ACC112 (cell line): ENCODE measurements around the gene SRGAP3.

Experiments used
- H2AFZ ChIP-seq: fragments of 200-600 bp; sonication (generic); one replicate; pipeline ENCODE4 v1.6.0; 2017; ENCODE audit warnings: antibody characterized with exemption, low read length; ENCODE audit not compliant: unreplicated experiment
- H3K27ac ChIP-seq: fragments of 200-600 bp; sonication (generic); 2 replicates; pipeline ENCODE4 v1.5.1; 2014; ENCODE audit warnings: low read depth, mild to moderate bottlenecking, antibody characterized with exemption, low read length, moderate library complexity
- H3K27me3 ChIP-seq: fragments of 200-600 bp; sonication (generic); 2 replicates; pipeline ENCODE4 v1.6.1; 2014; ENCODE audit warnings: mild to moderate bottlenecking, antibody characterized with exemption, low read length, moderate library complexity, mixed read lengths; ENCODE audit not compliant: insufficient read depth
- H3K36me3 ChIP-seq: fragments of 200-600 bp; sonication (generic); 2 replicates; pipeline ENCODE4 v1.6.1; 2016; ENCODE audit warnings: mild to moderate bottlenecking, antibody characterized with exemption, low read length, moderate library complexity, mixed read lengths; ENCODE audit not compliant: insufficient read depth
- H3K4me1 ChIP-seq: fragments of 200-600 bp; sonication (generic); one replicate; pipeline ENCODE4 v1.6.1; 2016; ENCODE audit warnings: low read length, mixed read lengths; ENCODE audit not compliant: insufficient read depth, unreplicated experiment, control insufficient read depth
- H3K4me3 ChIP-seq: fragments of 200-600 bp; sonication (generic); 2 replicates; pipeline ENCODE4 v1.5.1; 2014; ENCODE audit warnings: mild to moderate bottlenecking, low read depth, low read length
- H3K79me2 ChIP-seq: fragments of 200-600 bp; sonication (generic); one replicate; pipeline ENCODE4 v1.6.0; 2016; ENCODE audit warnings: low read length; ENCODE audit not compliant: control insufficient read depth, unreplicated experiment, insufficient read depth

SRGAP3 gene

DNA sequence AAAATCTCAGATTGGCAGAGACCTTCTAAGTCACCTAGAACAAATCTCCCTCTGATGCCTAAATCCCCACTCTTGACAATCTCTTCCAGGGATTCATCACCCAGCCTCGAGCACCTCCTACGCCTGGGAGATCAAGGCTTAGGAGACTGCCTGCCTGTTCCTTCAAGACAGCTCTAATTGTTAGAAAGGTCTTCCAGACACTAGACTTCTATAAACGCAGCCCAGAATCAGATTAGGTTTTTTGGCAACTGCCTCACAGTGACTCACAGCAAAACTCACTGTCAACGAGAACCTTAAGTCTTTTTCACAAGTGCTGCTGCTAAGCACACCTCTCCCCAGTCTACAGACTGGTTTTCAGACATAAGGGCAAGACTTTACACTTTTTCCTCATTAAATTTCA lies 23.1 kb downstream of the SRGAP3 start:
- no peak overlapping the region for H3K4me3 ChIP-seq
- H3K27me3 ChIP-seq = peaks cover 6% of the 10 kb centered on the region; the same call in 1 of the 2 replicates
- H3K27ac ChIP-seq = no peak overlapping the region
- no peaks in the 10 kb centered on the region for H3K79me2 ChIP-seq
- no peak overlapping the region for H2AFZ ChIP-seq
- H3K36me3 ChIP-seq = no peaks in the 10 kb centered on the region
- peaks cover 4% of the 10 kb centered on the region for H3K4me1 ChIP-seq

DNA sequence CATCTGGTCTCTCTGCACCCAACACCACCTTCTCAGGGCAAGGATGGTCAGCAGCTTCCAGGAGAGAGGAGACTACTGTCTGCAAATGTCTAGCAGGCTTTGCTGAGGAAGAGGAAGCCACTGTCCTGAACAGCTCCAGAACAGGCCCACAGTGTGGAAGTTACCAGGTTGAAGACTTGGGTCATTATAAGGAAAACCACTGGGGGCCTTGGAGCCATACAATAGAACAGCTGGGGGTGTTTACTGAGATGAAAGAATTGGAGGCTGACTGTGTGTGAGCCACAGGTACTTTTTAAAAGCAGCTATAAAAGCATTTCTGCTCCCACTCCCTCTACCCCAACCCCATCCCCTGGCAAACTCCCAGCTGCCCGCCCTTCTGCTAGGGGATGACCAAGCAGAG lies 24.2 kb downstream of the SRGAP3 start:
- Histone ChIP-seq H3K4me1 (peaks cover 4% of the 10 kb centered on the region), H3K27me3 (peaks cover 6% of the 10 kb centered on the region; the same call in 1 of the 2 replicates), H2AFZ (no peak overlapping the region), H3K4me3 (no peak overlapping the region), H3K36me3 (no peaks in the 10 kb centered on the region), H3K79me2 (no peaks in the 10 kb centered on the region), H3K27ac (no peak overlapping the region)

DNA sequence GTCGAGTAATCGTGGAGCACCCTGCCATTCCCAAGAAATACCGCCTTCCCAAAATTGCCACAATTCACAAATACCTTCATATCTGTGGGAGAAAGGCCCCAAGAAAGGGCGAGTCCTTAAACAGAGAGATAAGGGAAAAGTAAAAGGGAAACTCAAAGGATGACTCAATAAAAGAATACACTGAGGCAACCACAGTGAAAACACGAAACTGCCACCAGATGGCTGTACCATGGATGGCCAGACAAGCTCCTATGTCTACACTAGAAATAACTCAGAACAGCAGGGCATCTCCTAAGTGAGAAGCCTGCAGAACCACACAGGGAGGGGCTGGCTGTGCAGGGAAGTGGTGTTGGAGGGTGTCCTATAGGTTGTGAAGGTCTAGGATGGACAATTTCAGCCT lies 25.0 kb downstream of the SRGAP3 start:
- Histone ChIP-seq H3K4me3 (no peak overlapping the region), H3K4me1 (peaks cover 4% of the 10 kb centered on the region), H3K27ac (no peak overlapping the region), H2AFZ (no peak overlapping the region), H3K79me2 (no peaks in the 10 kb centered on the region), H3K36me3 (no peaks in the 10 kb centered on the region), H3K27me3 (peaks cover 6% of the 10 kb centered on the region; the same call in 1 of the 2 replicates)

DNA sequence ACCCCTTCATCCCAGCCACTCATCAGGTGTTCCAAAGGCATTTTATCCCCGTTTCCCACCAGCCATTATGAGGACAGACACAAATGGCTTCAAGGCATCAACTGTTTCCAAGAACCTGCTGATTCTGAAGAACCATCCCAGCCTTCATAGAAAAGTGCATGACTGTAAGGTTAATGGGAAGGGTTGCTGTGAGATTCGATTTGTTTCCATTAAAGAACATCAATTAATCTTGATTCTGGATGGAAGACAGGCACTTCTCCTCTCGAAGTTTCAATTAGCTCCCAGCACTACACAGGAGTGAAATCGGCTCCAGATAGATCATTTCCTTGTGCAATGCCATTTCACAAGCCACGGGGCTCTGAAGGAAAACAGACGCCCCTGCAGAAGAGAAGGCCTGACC lies 25.8 kb downstream of the SRGAP3 start:
- H3K4me3 ChIP-seq = no peak overlapping the region
- H3K79me2 ChIP-seq = no peaks in the 10 kb centered on the region
- H2AFZ ChIP-seq = no peak overlapping the region
- H3K27ac ChIP-seq = no peak overlapping the region
- H3K27me3 ChIP-seq = peaks cover 6% of the 10 kb centered on the region; the same call in 1 of the 2 replicates
- H3K4me1 ChIP-seq = peaks cover 4% of the 10 kb centered on the region
- H3K36me3 ChIP-seq = no peaks in the 10 kb centered on the region

DNA sequence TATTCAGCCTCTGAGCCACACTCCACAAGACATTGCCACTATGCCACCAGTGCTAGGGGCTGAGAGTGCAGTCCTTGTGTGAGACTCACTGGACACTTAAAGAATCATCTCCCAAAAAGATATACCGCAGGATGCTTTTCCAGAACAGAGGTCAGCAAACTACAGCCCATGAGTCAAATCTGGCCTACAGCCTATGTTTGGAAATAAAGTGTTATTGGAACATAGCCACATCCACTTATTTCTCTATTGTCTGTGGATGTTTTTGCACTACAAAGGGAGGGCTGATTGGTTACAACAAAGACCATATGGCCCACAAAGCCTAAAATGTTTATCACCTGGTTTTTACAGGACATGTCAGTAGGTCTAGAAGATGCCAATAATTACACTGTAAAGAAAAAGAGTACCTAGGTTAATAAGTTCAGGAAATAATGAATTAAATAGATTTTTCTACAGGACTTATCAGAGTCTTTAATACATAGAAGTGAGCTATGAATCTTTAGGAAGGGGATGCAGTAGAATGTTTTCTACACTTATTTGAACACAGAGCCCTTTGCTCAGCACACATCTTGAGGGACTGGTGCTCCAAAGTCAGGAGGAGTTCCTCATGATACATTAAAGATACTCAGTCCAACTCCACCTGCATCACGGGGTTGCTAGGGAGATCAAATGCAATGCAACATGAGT lies 26.3 kb downstream of the SRGAP3 start:
- no peaks in the 10 kb centered on the region for H3K36me3 ChIP-seq
- H3K4me3 ChIP-seq = no peak overlapping the region
- peaks cover 6% of the 10 kb centered on the region; the same call in 1 of the 2 replicates for H3K27me3 ChIP-seq
- no peak overlapping the region for H2AFZ ChIP-seq
- peaks cover 4% of the 10 kb centered on the region for H3K4me1 ChIP-seq
- H3K79me2 ChIP-seq = no peaks in the 10 kb centered on the region
- H3K27ac ChIP-seq = no peak overlapping the region

DNA sequence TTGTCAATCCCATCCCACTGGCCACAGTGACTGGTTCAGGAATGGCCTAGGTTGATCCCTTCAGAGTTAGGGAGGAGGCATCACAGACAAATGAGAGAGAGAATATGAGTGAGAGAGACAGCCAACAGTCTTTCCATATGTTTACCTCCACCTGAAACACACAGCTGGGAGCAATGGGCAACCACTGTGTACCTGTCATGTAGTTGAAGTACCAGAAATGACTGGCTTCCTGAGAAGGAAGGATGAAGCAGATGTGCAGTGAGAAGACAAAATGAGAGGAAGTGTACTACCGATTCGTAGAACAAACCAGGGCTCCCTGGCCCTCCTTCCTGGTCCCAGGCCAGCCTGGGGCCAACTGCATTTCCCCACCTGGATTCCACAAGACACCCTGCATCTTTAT lies 27.4 kb downstream of the SRGAP3 start:
- Histone ChIP-seq H3K4me1 (peaks cover 4% of the 10 kb centered on the region), H3K27me3 (peaks cover 6% of the 10 kb centered on the region; the same call in 1 of the 2 replicates), H3K79me2 (no peaks in the 10 kb centered on the region)

DNA sequence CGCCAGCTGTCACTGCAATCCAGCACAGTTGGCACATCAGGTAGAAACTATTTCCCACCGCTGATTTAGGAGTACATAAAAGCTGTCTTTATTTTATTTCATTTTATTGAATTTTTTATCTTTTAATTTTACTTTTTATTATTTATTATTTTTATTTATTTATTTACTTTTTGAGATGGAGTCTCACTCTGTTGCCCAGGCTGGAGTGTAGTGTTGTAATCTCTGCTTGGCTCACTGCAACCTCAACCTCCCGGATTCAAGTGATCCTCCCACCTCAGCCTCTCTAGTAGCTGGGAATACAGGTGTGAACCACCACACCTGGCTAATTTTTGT lies 31.0 kb downstream of the SRGAP3 start:
- Histone ChIP-seq H2AFZ (no peak overlapping the region), H3K27ac (no peak overlapping the region), H3K4me3 (no peak overlapping the region), H3K27me3 (peaks cover 6% of the 10 kb centered on the region; the same call in 1 of the 2 replicates), H3K36me3 (no peaks in the 10 kb centered on the region), H3K79me2 (no peaks in the 10 kb centered on the region), H3K4me1 (peaks cover 15% of the 10 kb centered on the region)

More for the DNA sequence above, 27.4 kb downstream of the SRGAP3 start:
- H3K4me3 ChIP-seq = no peak overlapping the region
- no peak overlapping the region for H3K27ac ChIP-seq
- H2AFZ ChIP-seq = no peak overlapping the region
- H3K36me3 ChIP-seq = no peaks in the 10 kb centered on the region

DNA sequence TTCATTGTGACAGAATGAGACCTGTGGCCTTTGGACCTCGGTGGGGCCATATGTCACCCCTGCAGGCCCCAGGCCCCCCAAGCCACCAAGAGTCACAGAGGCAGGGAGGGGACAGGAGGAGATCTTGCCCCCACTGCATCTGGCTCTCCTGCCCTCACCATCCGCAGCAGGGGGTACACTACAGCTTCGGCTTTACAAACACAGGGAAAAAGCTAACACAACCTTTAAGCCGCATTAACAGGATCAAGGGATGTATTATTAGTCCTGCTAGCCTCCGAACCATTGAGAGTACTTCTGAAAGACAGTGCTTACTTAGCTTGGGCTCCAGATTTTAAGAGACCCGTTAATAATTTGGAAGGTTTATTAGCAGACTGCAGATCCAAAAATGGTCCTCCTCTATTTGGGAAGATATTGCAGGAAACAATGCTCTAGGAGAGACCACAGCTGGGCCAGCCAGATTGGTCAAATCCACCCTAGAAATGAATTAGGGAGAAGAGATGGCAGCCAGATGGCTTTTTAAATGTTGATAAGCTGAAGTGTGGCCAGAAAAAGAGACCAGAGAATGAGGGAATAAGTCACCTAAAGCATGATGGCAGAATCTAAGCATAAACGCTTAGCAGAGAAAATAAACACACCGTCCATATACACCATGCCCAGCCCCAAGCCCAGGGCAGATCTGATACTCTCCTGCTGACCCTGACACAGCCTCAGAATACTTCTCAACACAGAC lies 31.5 kb downstream of the SRGAP3 start:
- peaks cover 15% of the 10 kb centered on the region for H3K4me1 ChIP-seq
- H3K4me3 ChIP-seq = no peak overlapping the region
- H2AFZ ChIP-seq = no peak overlapping the region
- H3K36me3 ChIP-seq = no peaks in the 10 kb centered on the region
- 0 out of 2 replicates have a peak, but pooled peaks cover 2% of the 10 kb centered on the region for H3K27me3 ChIP-seq
- H3K79me2 ChIP-seq = no peaks in the 10 kb centered on the region
- no peak overlapping the region for H3K27ac ChIP-seq

DNA sequence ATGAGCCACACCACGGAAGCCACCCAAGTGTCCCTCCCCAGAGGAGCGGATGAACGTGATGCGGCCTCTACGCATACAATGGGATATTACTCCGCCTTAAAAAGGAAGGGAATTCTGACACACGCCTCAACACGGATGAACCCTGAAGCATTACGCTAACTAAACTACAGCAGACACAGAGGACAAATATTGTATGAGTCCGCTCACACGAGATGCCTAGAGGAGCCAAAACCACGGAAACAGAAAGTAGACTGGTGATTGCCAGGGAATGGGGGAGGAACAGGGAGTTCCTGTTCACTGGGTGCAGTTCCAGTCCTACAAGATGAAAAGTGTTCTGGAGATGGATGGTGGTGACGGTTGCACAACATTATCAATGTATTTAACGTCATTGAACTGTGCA lies 32.7 kb downstream of the SRGAP3 start:
- Histone ChIP-seq H3K27ac (no peak overlapping the region), H3K4me3 (no peak overlapping the region), H3K27me3 (no peaks in the 10 kb centered on the region), H3K4me1 (peaks cover 15% of the 10 kb centered on the region), H3K79me2 (no peaks in the 10 kb centered on the region), H2AFZ (no peak overlapping the region), H3K36me3 (no peaks in the 10 kb centered on the region)

DNA sequence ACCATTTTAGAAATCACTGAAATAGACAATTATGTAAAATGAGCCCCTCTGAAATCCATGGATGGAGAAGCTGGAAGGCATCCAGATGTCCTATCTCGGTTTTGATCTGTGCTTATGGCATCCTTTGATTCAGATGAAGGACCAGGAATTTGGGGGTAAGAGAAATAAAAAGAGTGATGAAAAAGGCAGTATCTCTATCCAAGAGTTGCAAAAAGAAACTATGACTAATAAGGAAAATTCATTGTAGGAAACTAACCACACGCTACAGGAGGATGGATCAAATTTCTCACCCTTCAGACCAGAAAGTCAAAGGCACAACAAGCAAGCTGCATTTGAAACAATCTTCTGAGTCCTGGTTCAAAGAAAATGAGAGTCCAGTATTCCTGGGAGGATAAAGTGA lies 34.8 kb downstream of the SRGAP3 start:
- Histone ChIP-seq H2AFZ (peak overlapping the region; percentile 44), H3K27me3 (no peaks in the 10 kb centered on the region), H3K4me3 (0 out of 2 replicates have a peak overlapping the region, but pooled peaks have one; percentile 32), H3K79me2 (no peaks in the 10 kb centered on the region), H3K4me1 (peaks cover 15% of the 10 kb centered on the region), H3K27ac (peak overlapping the region; percentile 17; the same call in 1 of the 2 replicates), H3K36me3 (no peaks in the 10 kb centered on the region)

DNA sequence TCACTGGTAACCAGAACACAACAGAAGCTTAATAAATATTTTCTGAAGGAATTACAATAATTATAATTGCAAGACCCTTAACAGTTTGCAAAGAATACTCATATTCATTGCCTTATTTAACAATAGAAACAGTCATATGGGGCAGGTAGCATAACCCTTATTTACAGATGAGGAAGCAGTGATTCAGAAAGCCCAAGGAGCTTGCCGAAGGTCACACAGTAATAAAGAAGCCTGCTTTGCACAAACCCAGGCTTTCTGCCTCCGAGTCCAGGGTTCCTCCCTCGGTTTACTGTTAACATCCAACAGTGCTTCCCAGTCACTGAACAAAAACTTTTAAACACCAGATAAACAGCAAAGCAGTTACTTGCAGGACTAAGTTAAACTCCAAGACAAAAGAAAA lies 35.3 kb downstream of the SRGAP3 start:
- peak overlapping the region; percentile 44 for H2AFZ ChIP-seq
- peaks cover 15% of the 10 kb centered on the region for H3K4me1 ChIP-seq
- no peaks in the 10 kb centered on the region for H3K79me2 ChIP-seq
- H3K4me3 ChIP-seq = 0 out of 2 replicates have a peak overlapping the region, but pooled peaks have one; percentile 32
- no peaks in the 10 kb centered on the region; the same call in 1 of the 2 replicates for H3K27me3 ChIP-seq
- no peak overlapping the region for H3K27ac ChIP-seq
- H3K36me3 ChIP-seq = no peaks in the 10 kb centered on the region
